ENCODE data around the gene TMEM203. TPM values are rescaled to one million over a fixed set of nuclear protein-coding genes. Genes with fewer than 3 reads are reported as not detected.

TMEM203 gene
- total and polyA plus RNA-seq, 2 of the 13 experiments (the other 11 are each of a cell fraction or from before 2014, with no cell fraction given) = 23.4 to 36.7 TPM

GRCh38 chr9:137205126-137206069 is at the start of gene TMEM203, which contains the start of gene NDOR1 (continued):
- 0 out of 2 replicates have a peak, but pooled peaks have one; percentile 14 for TF ChIP-seq ZNF121 (CRISPR knock-in tag; IDR thresholded peaks at IDR 0.05)
- TF ChIP-seq, protein P1, sequence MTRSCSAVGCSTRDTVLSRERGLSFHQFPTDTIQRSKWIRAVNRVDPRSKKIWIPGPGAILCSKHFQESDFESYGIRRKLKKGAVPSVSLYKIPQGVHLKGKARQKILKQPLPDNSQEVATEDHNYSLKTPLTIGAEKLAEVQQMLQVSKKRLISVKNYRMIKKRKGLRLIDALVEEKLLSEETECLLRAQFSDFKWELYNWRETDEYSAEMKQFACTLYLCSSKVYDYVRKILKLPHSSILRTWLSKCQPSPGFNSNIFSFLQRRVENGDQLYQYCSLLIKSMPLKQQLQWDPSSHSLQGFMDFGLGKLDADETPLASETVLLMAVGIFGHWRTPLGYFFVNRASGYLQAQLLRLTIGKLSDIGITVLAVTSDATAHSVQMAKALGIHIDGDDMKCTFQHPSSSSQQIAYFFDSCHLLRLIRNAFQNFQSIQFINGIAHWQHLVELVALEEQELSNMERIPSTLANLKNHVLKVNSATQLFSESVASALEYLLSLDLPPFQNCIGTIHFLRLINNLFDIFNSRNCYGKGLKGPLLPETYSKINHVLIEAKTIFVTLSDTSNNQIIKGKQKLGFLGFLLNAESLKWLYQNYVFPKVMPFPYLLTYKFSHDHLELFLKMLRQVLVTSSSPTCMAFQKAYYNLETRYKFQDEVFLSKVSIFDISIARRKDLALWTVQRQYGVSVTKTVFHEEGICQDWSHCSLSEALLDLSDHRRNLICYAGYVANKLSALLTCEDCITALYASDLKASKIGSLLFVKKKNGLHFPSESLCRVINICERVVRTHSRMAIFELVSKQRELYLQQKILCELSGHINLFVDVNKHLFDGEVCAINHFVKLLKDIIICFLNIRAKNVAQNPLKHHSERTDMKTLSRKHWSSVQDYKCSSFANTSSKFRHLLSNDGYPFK (CRISPR knock-in tag; IDR thresholded peaks at IDR 0.05; ENCODE audit: borderline replicate concordance) = peak; percentile 81; the same call in 1 of the 2 replicates
- TF ChIP-seq NPAS2 (CRISPR knock-in tag; IDR thresholded peaks at IDR 0.05; ENCODE audit: borderline replicate concordance) = no peak
- TF ChIP-seq NR2F6 (IDR thresholded peaks at IDR 0.05) = no peak
- TF ChIP-seq NR2F6 (CRISPR knock-in tag; IDR thresholded peaks at IDR 0.05) = 0 out of 2 replicates have a peak, but pooled peaks have one; percentile 38
- no peak for TF ChIP-seq ZSCAN21 (CRISPR knock-in tag; IDR thresholded peaks at IDR 0.05; ENCODE audit: borderline replicate concordance)
- no peak for TF ChIP-seq ZNF451 (CRISPR knock-in tag; IDR thresholded peaks at IDR 0.05)
- TF ChIP-seq TEAD3 (CRISPR knock-in tag; optimal IDR thresholded peaks at IDR 0.05; ENCODE audit: borderline replicate concordance) = peak; percentile 43
- TF ChIP-seq KDM6A (CRISPR knock-in tag; IDR thresholded peaks at IDR 0.05; ENCODE audit: low read depth) = no peak
- no peak for TF ChIP-seq MAFF (IDR thresholded peaks at IDR 0.05; ENCODE audit: low read depth, low read length)
- TF ChIP-seq ZNF431 (CRISPR knock-in tag; IDR thresholded peaks at IDR 0.05; ENCODE audit: borderline replicate concordance, low read depth) = no peak; the same call in 1 of the 2 replicates
- TF ChIP-seq, protein P2, sequence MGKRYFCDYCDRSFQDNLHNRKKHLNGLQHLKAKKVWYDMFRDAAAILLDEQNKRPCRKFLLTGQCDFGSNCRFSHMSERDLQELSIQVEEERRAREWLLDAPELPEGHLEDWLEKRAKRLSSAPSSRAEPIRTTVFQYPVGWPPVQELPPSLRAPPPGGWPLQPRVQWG (CRISPR knock-in tag; IDR thresholded peaks at IDR 0.05; ENCODE audit: borderline replicate concordance, low read depth) = no peak
- TF ChIP-seq NR3C1 (CRISPR knock-in tag; IDR thresholded peaks at IDR 0.05) = no peak
- TF ChIP-seq NAIF1 (CRISPR knock-in tag; IDR thresholded peaks at IDR 0.05; ENCODE audit: borderline replicate concordance) = no peak
- peak; percentile 57; the same call in 1 of the 2 replicates for TF ChIP-seq ZNF331 (CRISPR knock-in tag; IDR thresholded peaks at IDR 0.05)
- TF ChIP-seq ATAD3A (CRISPR knock-in tag; IDR thresholded peaks at IDR 0.05) = no peak
- no peak for TF ChIP-seq STAT5B (CRISPR knock-in tag; IDR thresholded peaks at IDR 0.05)
- TF ChIP-seq CREM (IDR thresholded peaks at IDR 0.05) = peak; percentile 93
- peak; percentile 95 for TF ChIP-seq CREM (CRISPR knock-in tag; IDR thresholded peaks at IDR 0.05)
- TF ChIP-seq, protein P3, sequence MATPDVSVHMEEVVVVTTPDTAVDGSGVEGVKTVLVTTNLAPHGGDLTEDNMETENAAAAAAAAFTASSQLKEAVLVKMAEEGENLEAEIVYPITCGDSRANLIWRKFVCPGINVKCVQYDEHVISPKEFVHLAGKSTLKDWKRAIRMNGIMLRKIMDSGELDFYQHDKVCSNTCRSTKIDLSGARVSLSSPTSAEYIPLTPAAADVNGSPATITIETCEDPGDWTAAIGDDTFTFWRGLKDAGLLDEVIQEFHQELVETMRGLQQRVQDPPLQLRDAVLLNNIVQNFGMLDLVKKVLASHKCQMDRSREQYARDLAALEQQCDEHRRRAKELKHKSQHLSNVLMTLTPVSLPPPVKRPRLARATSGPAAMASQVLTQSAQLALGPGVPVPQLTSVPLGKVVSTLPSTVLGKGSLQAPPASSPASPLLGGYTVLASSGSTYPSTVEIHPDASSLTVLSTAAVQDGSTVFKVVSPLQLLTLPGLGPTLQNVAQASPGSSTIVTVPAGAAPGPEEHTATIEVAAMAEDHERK (CRISPR knock-in tag; IDR thresholded peaks at IDR 0.05; ENCODE audit: low read depth) = 0 out of 2 replicates have a peak, but pooled peaks have one; percentile 25
- TF ChIP-seq CENPT (CRISPR knock-in tag; IDR thresholded peaks at IDR 0.05; ENCODE audit: low read depth) = no peak
- TF ChIP-seq AHR (CRISPR knock-in tag; IDR thresholded peaks at IDR 0.05) = no peak
- peak; percentile 94 for TF ChIP-seq ZFX (CRISPR knock-in tag; IDR thresholded peaks at IDR 0.05; ENCODE audit: low read depth)
- no peak for TF ChIP-seq DBP (CRISPR knock-in tag; IDR thresholded peaks at IDR 0.05; ENCODE audit: not compliant biosample characterization)
- no peak for TF ChIP-seq ZNF709 (CRISPR knock-in tag; IDR thresholded peaks at IDR 0.05)
- TF ChIP-seq ZMYM4 (CRISPR knock-in tag; IDR thresholded peaks at IDR 0.05) = 0 out of 2 replicates have a peak, but pooled peaks have one; percentile 17
